GM23338 (cell line): ENCODE measurements around the gene OR2L3. TPM values are rescaled to one million over a fixed set of nuclear protein-coding genes. Genes with fewer than 3 reads are reported as not detected.

ENCODE experiments used
- ATAC-seq: fragments of 200-7000 bp; cut with Tn5 transposase; 3 replicates; pipeline ENCODE4 v1.9.1; 2020
- DNase-seq: peaks from one replicate; pipeline ENCODE4 v3.0.0-alpha.2; 2015; ENCODE audit warnings: low spot score
- H2AFZ ChIP-seq: fragments of 200-600 bp; sonication (generic); 2 replicates; pipeline ENCODE4 v1.8.0; 2016; ENCODE audit warnings: antibody characterized with exemption, mild to moderate bottlenecking, moderate library complexity
- H3F3A ChIP-seq: fragments of 200-600 bp; sonication (generic); replicated peaks from 2 replicates; pipeline ENCODE4 v1.8.0; 2017; ENCODE audit warnings: antibody characterized with exemption, mixed run types, low read depth
- H3K27ac ChIP-seq: fragments of 200-600 bp; sonication (generic); 2 replicates; pipeline ENCODE4 v1.6.1; 2016; ENCODE audit warnings: low read depth
- H3K27me3 ChIP-seq: fragments of 200-600 bp; sonication (generic); 2 replicates; pipeline ENCODE4 v1.8.0; 2016; ENCODE audit warnings: mild to moderate bottlenecking, mixed run types, moderate library complexity; ENCODE audit not compliant: insufficient read depth
- H3K36me3 ChIP-seq: fragments of 200-600 bp; sonication (generic); 2 replicates; pipeline ENCODE4 v1.8.0; 2016; ENCODE audit warnings: mild to moderate bottlenecking; ENCODE audit not compliant: insufficient read depth
- H3K4me1 ChIP-seq: fragments of 200-600 bp; sonication (generic); 2 replicates; pipeline ENCODE4 v1.8.0; 2016; ENCODE audit warnings: mild to moderate bottlenecking, moderate library complexity; ENCODE audit not compliant: insufficient read depth
- H3K4me2 ChIP-seq: fragments of 200-600 bp; sonication (generic); 2 replicates; pipeline ENCODE4 v1.7.1; 2017; ENCODE audit warnings: mixed run types
- H3K4me3 ChIP-seq: fragments of 200-600 bp; sonication (generic); 2 replicates; pipeline ENCODE4 v1.6.1; 2016; ENCODE audit warnings: mixed run types
- H3K79me2 ChIP-seq: fragments of 200-600 bp; sonication (generic); replicated peaks from 2 replicates; pipeline ENCODE4 v1.8.0; 2017; ENCODE audit warnings: mild to moderate bottlenecking; ENCODE audit not compliant: insufficient read depth
- H3K9me2 ChIP-seq: fragments of 200-600 bp; sonication (generic); 2 replicates; pipeline ENCODE4 v1.8.0; 2017; ENCODE audit not compliant: insufficient read depth
- H4K20me1 ChIP-seq: fragments of 200-600 bp; sonication (generic); replicated peaks from 2 replicates; pipeline ENCODE4 v1.8.0; 2017; ENCODE audit warnings: mild to moderate bottlenecking; ENCODE audit not compliant: insufficient read depth
- H3K27ac Mint-ChIP-seq: 2 replicates; pipeline ENCODE4 v1.8.0; 2020; ENCODE audit warnings: inconsistent platforms, mild to moderate bottlenecking, moderate library complexity, mixed read lengths
- H3K27me3 Mint-ChIP-seq: 3 replicates; pipeline ENCODE4 v1.8.0; 2022; ENCODE audit warnings: low read depth, mild to moderate bottlenecking, moderate library complexity, mixed read lengths, inconsistent platforms; ENCODE audit not compliant: insufficient read depth, poor library complexity
- H3K36me3 Mint-ChIP-seq: 3 replicates; pipeline ENCODE4 v1.8.0; 2021; ENCODE audit warnings: low read depth, mild to moderate bottlenecking, inconsistent platforms, moderate library complexity, mixed read lengths
- H3K4me1 Mint-ChIP-seq: 3 replicates; pipeline ENCODE4 v1.8.0; 2020; ENCODE audit warnings: mild to moderate bottlenecking, inconsistent platforms, mixed read lengths
- H3K4me3 Mint-ChIP-seq: 3 replicates; pipeline ENCODE4 v1.8.0; 2021; ENCODE audit warnings: moderate library complexity, mild to moderate bottlenecking, inconsistent platforms, mixed read lengths
- H3K9me3 Mint-ChIP-seq: 3 replicates; pipeline ENCODE4 v1.8.0; 2020; ENCODE audit warnings: moderate library complexity, mild to moderate bottlenecking, inconsistent platforms, mixed read lengths
- CTCF ChIP-seq, 2 experiments: fragments of 200-600 bp in 1 of 2; sonication (generic) in 1 of 2; conservative IDR thresholded peaks; 2 replicates each; pipeline versions ENCODE4 v1.5.1 to v1.6.1; 2016 to 2017; ENCODE audit warnings: antibody characterized with exemption in 2 of 2, low read depth in 2 of 2, mild to moderate bottlenecking in 2 of 2, moderate library complexity in 1 of 2
- ETS1 ChIP-seq: IDR thresholded peaks from 2 replicates; pipeline ENCODE4 v1.6.1; 2016; ENCODE audit warnings: antibody characterized with exemption
- EZH2phosphoT487 ChIP-seq: fragments of 200-600 bp; sonication (generic); IDR thresholded peaks from one replicate; pipeline ENCODE4 v1.8.1; 2018; ENCODE audit warnings: antibody characterized with exemption; ENCODE audit not compliant: unreplicated experiment
- NANOG ChIP-seq: IDR thresholded peaks from 2 replicates; pipeline ENCODE4 v1.6.1; 2016; ENCODE audit warnings: antibody characterized with exemption, borderline replicate concordance
- POLR2AphosphoS5 ChIP-seq: IDR thresholded peaks from 2 replicates; pipeline ENCODE4 v1.6.1; 2016; ENCODE audit warnings: antibody characterized with exemption, low read depth
- REST ChIP-seq: IDR thresholded peaks from one replicate; pipeline ENCODE4 v1.6.1; 2018; ENCODE audit warnings: antibody characterized with exemption; ENCODE audit not compliant: unreplicated experiment
- STAT1 ChIP-seq: IDR thresholded peaks from one replicate; pipeline ENCODE4 v1.6.1; 2016; ENCODE audit warnings: antibody characterized with exemption; ENCODE audit not compliant: unreplicated experiment
- ZNF114 ChIP-seq: fragments of 250-450 bp; sonication (Bioruptor Pico); IDR thresholded peaks from 2 replicates; pipeline ENCODE4 v1.5.0; 2020; ENCODE audit warnings: mild to moderate bottlenecking, moderate library complexity
- polyA plus RNA-seq: library from polyadenylated mRNA; unstranded; fragments of >200 nt; fragmentation: Nextera tagmentation; extraction: Ambion mirVana; gene quantifications from 2 replicates; pipeline ENCODE4 v1.2.1, GENCODE V29; 2016
- small RNA-seq: library from RNA; depleted of rRNA; stranded (forward); fragments of <200 nt; gene quantifications from one replicate; pipeline ENCODE3, GENCODE V24; 2014; ENCODE audit warnings: low replicate concordance
- total RNA-seq: library from RNA; depleted of rRNA; stranded (reverse); fragments of >200 nt; shearing (Covaris generic); gene quantifications from 2 replicates; pipeline ENCODE4 v1.2.3, GENCODE V29; 2014; rRNA removed

The OR2L3 gene
- total and polyA plus RNA-seq, 2 experiments from 2014 or later = not detected

- TF ChIP-seq POLR2AphosphoS5 (no peak), NANOG (no peak), CTCF (conservative IDR thresholded peaks at IDR 0.05; ENCODE audit: low read depth in 2 of 2) (no peak), STAT1 (no peak), EZH2phosphoT487 (no peak), ETS1 (no peak), REST (no peak)
These were observed 56.2 kb downstream of the OR2L3 start (continued) for GRCh38 chr1:248102847-248103246.

GRCh38 chr1:248111157-248111556 lies 64.5 kb downstream of the OR2L3 start:
- no peaks in the 10 kb centered on the region for H3K4me1 Mint-ChIP-seq
- DNase-seq = peak; percentile 49
- Histone ChIP-seq H3K36me3 (peaks cover 8% of the 10 kb centered on the region; the same call in 1 of the 2 replicates), H3K27ac (no peak overlapping the region), H3K27me3 (no peaks in the 10 kb centered on the region), H3K4me3 (no peak overlapping the region), H3K79me2 (no peaks in the 10 kb centered on the region), H3K4me1 (no peaks in the 10 kb centered on the region), H2AFZ (no peak overlapping the region), H4K20me1 (no peaks in the 10 kb centered on the region), H3F3A (no peaks in the 10 kb centered on the region), H3K9me2 (no peaks in the 10 kb centered on the region), H3K4me2 (no peak overlapping the region)
- H3K27me3 Mint-ChIP-seq = no peaks in the 10 kb centered on the region
- peaks cover 46% of the 10 kb centered on the region for H3K36me3 Mint-ChIP-seq
- peaks cover 85% of the 10 kb centered on the region for H3K9me3 Mint-ChIP-seq
- ATAC-seq = no peak
- H3K4me3 Mint-ChIP-seq = no peak overlapping the region
- TF ChIP-seq ZNF114 (CRISPR knock-in tag) = no peak
- H3K27ac Mint-ChIP-seq = no peak overlapping the region

Small RNA genes within 50 kb of the gene (small RNA-seq; reads per million reads assigned to genes)
- not detected for gene RF00019

Other genes with a start within 250 kb of the OR2L3 start
- not detected in 2 replicates for gene OR14A16, start 222.7 kb upstream of the OR2L3 start, total RNA-seq
- gene OR14A16, start 222.7 kb upstream of the OR2L3 start, polyA plus RNA-seq = 0.21 and 0.34 TPM in 2 replicates
- gene OR11L1, start 204.9 kb upstream of the OR2L3 start, total RNA-seq = not detected in 2 replicates
- gene OR11L1, start 204.9 kb upstream of the OR2L3 start, polyA plus RNA-seq = not detected in 2 replicates
- gene TRIM58, start 189.6 kb upstream of the OR2L3 start, total RNA-seq = 3.4 and 4.3 TPM in 2 replicates
- 1.6 and 2.4 TPM in 2 replicates for gene TRIM58, start 189.6 kb upstream of the OR2L3 start, polyA plus RNA-seq
- 0.45 and 1.9 TPM in 2 replicates for gene OR2W3, start 151.2 kb upstream of the OR2L3 start, total RNA-seq
- gene OR2W3, start 151.2 kb upstream of the OR2L3 start, polyA plus RNA-seq = 0.31 TPM in 1 of 2 replicates, not detected in the other
- not detected in 2 replicates for gene OR2T8, start 126.6 kb upstream of the OR2L3 start, total RNA-seq
- gene OR2T8, start 126.6 kb upstream of the OR2L3 start, polyA plus RNA-seq = 0.40 TPM in 1 of 2 replicates, not detected in the other
- not detected in 2 replicates for gene OR2AJ1, start 121.9 kb upstream of the OR2L3 start, total RNA-seq
- gene OR2AJ1, start 121.9 kb upstream of the OR2L3 start, polyA plus RNA-seq = not detected in 2 replicates
- not detected in 2 replicates for gene OR2L8, start 98.0 kb upstream of the OR2L3 start, total RNA-seq
- not detected in 2 replicates for gene OR2L8, start 98.0 kb upstream of the OR2L3 start, polyA plus RNA-seq
- 0.35 TPM in 1 of 2 replicates, not detected in the other for gene OR2AK2, start 81.6 kb upstream of the OR2L3 start, total RNA-seq
- not detected in 2 replicates for gene OR2AK2, start 81.6 kb upstream of the OR2L3 start, polyA plus RNA-seq
- gene OR2L5, start 33.2 kb upstream of the OR2L3 start, total RNA-seq = not detected in 2 replicates
- not detected in 2 replicates for gene OR2L5, start 33.2 kb upstream of the OR2L3 start, polyA plus RNA-seq
- 0.07 TPM in 1 of 2 replicates, not detected in the other for gene OR2L2, start 16.8 kb upstream of the OR2L3 start, total RNA-seq
- gene OR2L2, start 16.8 kb upstream of the OR2L3 start, polyA plus RNA-seq = 0.05 and 0.06 TPM in 2 replicates
- gene OR2L13, start 48.3 kb downstream of the OR2L3 start, total RNA-seq = not detected in 2 replicates
- gene OR2L13, start 48.3 kb downstream of the OR2L3 start, polyA plus RNA-seq = not detected in 2 replicates
- gene OR2M5, start 98.3 kb downstream of the OR2L3 start, total RNA-seq = not detected in 2 replicates
- not detected in 2 replicates for gene OR2M5, start 98.3 kb downstream of the OR2L3 start, polyA plus RNA-seq
- not detected in 2 replicates for gene OR2M2, start 128.0 kb downstream of the OR2L3 start, total RNA-seq
- not detected in 2 replicates for gene OR2M2, start 128.0 kb downstream of the OR2L3 start, polyA plus RNA-seq
- gene OR2M3, start 150.4 kb downstream of the OR2L3 start, total RNA-seq = not detected in 2 replicates
- gene OR2M3, start 150.4 kb downstream of the OR2L3 start, polyA plus RNA-seq = not detected in 2 replicates
- not detected in 2 replicates for gene OR2M4, start 184.6 kb downstream of the OR2L3 start, total RNA-seq
- gene OR2M4, start 184.6 kb downstream of the OR2L3 start, polyA plus RNA-seq = not detected in 2 replicates
- gene OR2T33, start 231.1 kb downstream of the OR2L3 start, total RNA-seq = 0.28 TPM in 1 of 2 replicates, not detected in the other
- 0.32 TPM in 1 of 2 replicates, not detected in the other for gene OR2T33, start 231.1 kb downstream of the OR2L3 start, polyA plus RNA-seq